ENCODE results near the gene SPON2.
A peak's percentile ranks its signal among the peaks of the same experiment; 100 is the strongest.
"Not testable (repeated sequence)": the region's sequence is repeated elsewhere in the genome, so short reads cannot be mapped to it uniquely, and the experiment has no call there.

SPON2 gene

GRCh38 chr4:1139860-1140259 is 32.5 kb downstream of the SPON2 start:
- DNase-seq (ENCODE audit: low spot score in 2 of 2), result no peak
- no peaks in the 10 kb centered on the region for H3K9me3 Mint-ChIP-seq
- no peak overlapping the region for H3K4me3 Mint-ChIP-seq
- peaks cover 2% of the 10 kb centered on the region for H3K36me3 Mint-ChIP-seq
- no peak overlapping the region for H3K27ac Mint-ChIP-seq
- H3K27me3 Mint-ChIP-seq, result peaks cover 9% of the 10 kb centered on the region
- no peak for ATAC-seq (ENCODE audit: low read depth)
- H3K4me1 Mint-ChIP-seq, result peaks cover 12% of the 10 kb centered on the region

GRCh38 chr4:1137850-1138249 is 34.5 kb downstream of the SPON2 start:
- Mint-ChIP-seq H3K27ac (peak overlapping the region; percentile 81), H3K27me3 (peaks cover 7% of the 10 kb centered on the region), H3K4me1 (peaks cover 18% of the 10 kb centered on the region), H3K36me3 (peaks cover 2% of the 10 kb centered on the region), H3K4me3 (peak overlapping the region; percentile 88), H3K9me3 (no peaks in the 10 kb centered on the region)
- DNase-seq (ENCODE audit: low spot score in 2 of 2) (no peak), ATAC-seq (ENCODE audit: low read depth) (no peak)

- peaks cover 22% of the 10 kb centered on the region for H3K4me1 Mint-ChIP-seq
- peak overlapping the region; percentile 81 for H3K27ac Mint-ChIP-seq
- no peaks in the 10 kb centered on the region for H3K9me3 Mint-ChIP-seq
- DNase-seq (ENCODE audit: low spot score in 2 of 2), result no peak
- peaks cover 2% of the 10 kb centered on the region for H3K27me3 Mint-ChIP-seq
- peaks cover 2% of the 10 kb centered on the region for H3K36me3 Mint-ChIP-seq
- H3K4me3 Mint-ChIP-seq, result peak overlapping the region; percentile 88
- no peak for ATAC-seq (ENCODE audit: low read depth)
Observed at GRCh38 chr4:1137063-1137776, 35.2 kb downstream of the SPON2 start.

GRCh38 chr4:1136048-1136447 is 36.3 kb downstream of the SPON2 start:
- peak; percentile 61 for ATAC-seq (ENCODE audit: low read depth)

GRCh38 chr4:1133033-1133432 is 39.4 kb downstream of the SPON2 start:
- Mint-ChIP-seq H3K27ac (peak overlapping the region; percentile 81), H3K9me3 (no peaks in the 10 kb centered on the region), H3K4me1 (peaks cover 25% of the 10 kb centered on the region), H3K27me3 (peaks cover 5% of the 10 kb centered on the region), H3K4me3 (peak overlapping the region; percentile 11), H3K36me3 (no peaks in the 10 kb centered on the region)
- DNase-seq (ENCODE audit: low spot score in 2 of 2), result peak in 1 of 2 donors; percentile 23
- peak; percentile 74 for ATAC-seq (ENCODE audit: low read depth)

More at GRCh38 chr4:1136048-1136447, 36.3 kb downstream of the SPON2 start:
- Mint-ChIP-seq H3K4me3 (peak overlapping the region; percentile 37), H3K27me3 (peaks cover 2% of the 10 kb centered on the region), H3K36me3 (peaks cover 2% of the 10 kb centered on the region), H3K27ac (no peak overlapping the region), H3K4me1 (peaks cover 22% of the 10 kb centered on the region), H3K9me3 (no peaks in the 10 kb centered on the region)
- no peak for DNase-seq (ENCODE audit: low spot score in 2 of 2)

GRCh38 chr4:1130316-1131186 is 41.8 kb downstream of the SPON2 start:
- no peak overlapping the region for H3K27ac Mint-ChIP-seq
- peaks cover 3% of the 10 kb centered on the region for H3K27me3 Mint-ChIP-seq
- H3K9me3 Mint-ChIP-seq, result no peaks in the 10 kb centered on the region
- H3K4me1 Mint-ChIP-seq, result peaks cover 14% of the 10 kb centered on the region
- peak overlapping the region; percentile 13 for H3K4me3 Mint-ChIP-seq
- DNase-seq (ENCODE audit: low spot score in 2 of 2), result peak; percentile 85 to 86
- no peaks in the 10 kb centered on the region for H3K36me3 Mint-ChIP-seq
- ATAC-seq (ENCODE audit: low read depth), result peak; percentile 90

- no peak overlapping the region for H3K4me3 Mint-ChIP-seq
- DNase-seq (ENCODE audit: low spot score in 2 of 2), result no peak
- no peaks in the 10 kb centered on the region for H3K9me3 Mint-ChIP-seq
- peaks cover 4% of the 10 kb centered on the region for H3K4me1 Mint-ChIP-seq
- no peak for ATAC-seq (ENCODE audit: low read depth)
- no peaks in the 10 kb centered on the region for H3K36me3 Mint-ChIP-seq
- H3K27ac Mint-ChIP-seq, result no peak overlapping the region
- peaks cover 7% of the 10 kb centered on the region for H3K27me3 Mint-ChIP-seq
Observed at GRCh38 chr4:1126506-1126905, 45.9 kb downstream of the SPON2 start.

GRCh38 chr4:1125466-1125865 is 46.9 kb downstream of the SPON2 start:
- ATAC-seq (ENCODE audit: low read depth), result not testable (repeated sequence)

GRCh38 chr4:1124818-1125217 is 47.6 kb downstream of the SPON2 start:
- Mint-ChIP-seq H3K36me3 (no peaks in the 10 kb centered on the region), H3K9me3 (no peaks in the 10 kb centered on the region), H3K27ac (no peak overlapping the region), H3K4me3 (no peak overlapping the region), H3K4me1 (no peaks in the 10 kb centered on the region), H3K27me3 (peaks cover 6% of the 10 kb centered on the region)
- no peak for ATAC-seq (ENCODE audit: low read depth)
- no peak for DNase-seq (ENCODE audit: low spot score in 2 of 2)

More at GRCh38 chr4:1125466-1125865, 46.9 kb downstream of the SPON2 start:
- not testable (repeated sequence) for H3K4me1 Mint-ChIP-seq; H3K4me3 Mint-ChIP-seq; H3K27me3 Mint-ChIP-seq; H3K9me3 Mint-ChIP-seq; H3K36me3 Mint-ChIP-seq; H3K27ac Mint-ChIP-seq; DNase-seq (ENCODE audit: low spot score in 2 of 2)

- Mint-ChIP-seq H3K4me1 (no peaks in the 10 kb centered on the region), H3K36me3 (no peaks in the 10 kb centered on the region), H3K27ac (no peak overlapping the region), H3K27me3 (peaks cover 4% of the 10 kb centered on the region), H3K4me3 (no peak overlapping the region), H3K9me3 (no peaks in the 10 kb centered on the region)
- DNase-seq (ENCODE audit: low spot score in 2 of 2), result no peak
- ATAC-seq (ENCODE audit: low read depth), result no peak
Observed at GRCh38 chr4:1122505-1122904, 49.9 kb downstream of the SPON2 start.
